Endothelial cell of umbilical vein (primary cell): ENCODE data around the gene GALNT12. TPM values are rescaled to one million over a fixed set of nuclear protein-coding genes. Genes with fewer than 3 reads are reported as not detected.

Experiments
- BruUV-seq: library from RNA; stranded (reverse); fragments of 400-500 nt; replicated peaks from 2 replicates; lab custom pipeline; 2021; lab: Mats Ljungman, UMichigan
- CTCF ChIA-PET: fragments of 300-600, 350-600 bp; sonication (Branson Sonifier 250); formaldehyde crosslinking; loops from one replicate; lab custom pipeline; 2021; ENCODE audit warnings: antibody characterized with exemption, inconsistent platforms; lab: Charles Lee
- POLR2A ChIA-PET: fragments of 300-600, 350-600 bp; sonication (Branson Sonifier 250); formaldehyde crosslinking; loops from one replicate; lab custom pipeline; 2021; ENCODE audit warnings: antibody characterized with exemption, inconsistent platforms; lab: Charles Lee
- DNase-seq: peaks from one replicate; pipeline ENCODE4 v3.0.0-alpha.2; 2011; ENCODE audit warnings: low read depth, low spot score
- FAIRE-seq: peaks from 2 replicates; lab custom pipeline; 2011; peaks lifted over from hg19 to GRCh38; lab: Jason Lieb, UNC
- H2AFZ ChIP-seq: 2 replicates; pipeline ENCODE4 v1.6.0; 2012; ENCODE audit warnings: low read depth, low read length, control low read depth, inconsistent platforms
- H3K27ac ChIP-seq: 2 replicates; pipeline ENCODE4 v1.5.1; 2011; ENCODE audit warnings: low read depth, mild to moderate bottlenecking, control low read depth, low read length, moderate library complexity; ENCODE audit not compliant: insufficient read depth
- H3K27me3 ChIP-seq, 2 experiments: 2 replicates each; pipeline versions ENCODE4 v1.6.0 to v1.6.1; 2011; ENCODE audit warnings: low read length in 2 of 2, mixed read lengths in 1 of 2; ENCODE audit not compliant: control insufficient read depth in 2 of 2, insufficient read depth in 2 of 2
- H3K36me3 ChIP-seq, 2 experiments: 2 replicates in 1 of 2; 3 replicates in 1 of 2; pipeline ENCODE4 v1.5.1; 2011; ENCODE audit warnings: low read length in 2 of 2, mild to moderate bottlenecking in 1 of 2, moderate library complexity in 1 of 2; ENCODE audit not compliant: control insufficient read depth in 2 of 2, insufficient read depth in 2 of 2; ENCODE audit errors: extremely low read depth in 1 of 2
- H3K4me1 ChIP-seq: 3 replicates; pipeline ENCODE4 v1.5.1; 2011; ENCODE audit warnings: mild to moderate bottlenecking, low read length; ENCODE audit not compliant: control insufficient read depth, insufficient read depth; ENCODE audit errors: extremely low read depth
- H3K4me2 ChIP-seq: 2 replicates; pipeline ENCODE4 v1.6.1; 2011; ENCODE audit warnings: low read length, control low read depth, mixed read lengths; ENCODE audit not compliant: insufficient read depth
- H3K4me3 ChIP-seq, 3 experiments: fragments of 200-600 bp in 1 of 3; sonication (generic), shearing (Covaris generic) in 1 of 3; replicated peaks in 1 of 3; 2 replicates each; pipeline ENCODE4 v1.5.1; 2011 to 2016; ENCODE audit warnings: control low read depth in 3 of 3, low read length in 3 of 3, mild to moderate bottlenecking in 2 of 3, inconsistent platforms in 1 of 3, low read depth in 1 of 3, moderate library complexity in 1 of 3; ENCODE audit not compliant: insufficient read depth in 1 of 3
- H3K79me2 ChIP-seq: 2 replicates; pipeline ENCODE4 v1.6.0; 2012; ENCODE audit warnings: low read length, inconsistent platforms; ENCODE audit not compliant: control insufficient read depth, insufficient read depth
- H3K9ac ChIP-seq: replicated peaks from 2 replicates; pipeline ENCODE3; 2011; ENCODE audit warnings: low read length, control low read depth; ENCODE audit not compliant: insufficient read depth; ENCODE audit errors: extremely low read depth
- H3K9me1 ChIP-seq: replicated peaks from 3 replicates; pipeline ENCODE4 v1.6.0; 2011; ENCODE audit warnings: mild to moderate bottlenecking, low read length; ENCODE audit not compliant: control insufficient read depth, insufficient read depth; ENCODE audit errors: extremely low read depth
- H3K9me3 ChIP-seq: replicated peaks from 2 replicates; pipeline ENCODE4 v1.5.1; 2012; ENCODE audit warnings: low read length, inconsistent platforms; ENCODE audit not compliant: control insufficient read depth, insufficient read depth
- H4K20me1 ChIP-seq: replicated peaks from 2 replicates; pipeline ENCODE3; 2011; ENCODE audit warnings: mild to moderate bottlenecking, low read length; ENCODE audit not compliant: control insufficient read depth, insufficient read depth; ENCODE audit errors: extremely low read depth
- EZH2 ChIP-seq: IDR thresholded peaks from 2 replicates; pipeline ENCODE4 v1.6.1; 2012; ENCODE audit warnings: borderline replicate concordance, low read depth, mild to moderate bottlenecking, moderate library complexity, low read length, inconsistent platforms; ENCODE audit not compliant: severe bottlenecking
- GATA2 ChIP-seq: IDR thresholded peaks from 2 replicates; pipeline ENCODE4 v1.7.0; 2011; ENCODE audit warnings: low read depth, mild to moderate bottlenecking, moderate library complexity, mixed read lengths, low read length; ENCODE audit not compliant: insufficient read length, insufficient read depth
- JUN ChIP-seq: IDR thresholded peaks from 2 replicates; pipeline ENCODE4 v1.6.1; 2011; ENCODE audit warnings: borderline replicate concordance, low read depth; ENCODE audit not compliant: insufficient read length, insufficient read depth
- POLR2AphosphoS5 ChIP-seq: IDR thresholded peaks from 2 replicates; pipeline ENCODE4 v1.6.1; 2012; ENCODE audit warnings: low read depth, mild to moderate bottlenecking, control low read depth, low read length, moderate library complexity; ENCODE audit not compliant: insufficient read depth
- dilution Hi-C: fragments of 300-500 bp; cut with MboI; formaldehyde crosslinking; loops from one replicate; pipeline ENCODE4 v1.15.0; 2019; ENCODE audit warnings: low sequenced_read_pairs; ENCODE audit not compliant: extremely low pct_ligation_motif_present
- intact Hi-C: fragments of 100-400 bp; cut with micrococcal nuclease; formaldehyde crosslinking; loops from one replicate; pipeline ENCODE4 v1.10.0; 2022
- polyA plus RNA-seq, 4 experiments: library from polyadenylated mRNA; depleted of rRNA in 3 of 4; stranded (reverse) in 3 of 4; unstranded in 1 of 4; fragments of >200 nt; gene quantifications; 2 replicates each; pipeline versions ENCODE4 v1.2.1 to v1.2.3, GENCODE V29; 2011 to 2012; ENCODE audit warnings: missing spikeins in 1 of 4
- total RNA-seq: library from RNA; stranded (reverse); gene quantifications from 2 replicates; pipeline ENCODE4 v1.2.3, GENCODE V29; 2021
- TF ChIP-seq, protein P1 (sequence below), 2 donors: IDR thresholded peaks; 1 replicate in 1 of 2; 2 replicates in 1 of 2; pipeline ENCODE4 v1.5.1; 2011; ENCODE audit warnings: low read length in 2 of 2, mild to moderate bottlenecking in 2 of 2, moderate library complexity in 2 of 2, control low read depth in 1 of 2, inconsistent platforms in 1 of 2, low read depth in 1 of 2; ENCODE audit not compliant: insufficient read depth in 1 of 2; ENCODE audit errors: extremely low read depth in 1 of 2

The GALNT12 gene
- total and polyA plus RNA-seq, 2 donors (not counting 3 experiments of a cell fraction or from before 2014, with no cell fraction given): 0.26 to 0.44 TPM

DNA sequence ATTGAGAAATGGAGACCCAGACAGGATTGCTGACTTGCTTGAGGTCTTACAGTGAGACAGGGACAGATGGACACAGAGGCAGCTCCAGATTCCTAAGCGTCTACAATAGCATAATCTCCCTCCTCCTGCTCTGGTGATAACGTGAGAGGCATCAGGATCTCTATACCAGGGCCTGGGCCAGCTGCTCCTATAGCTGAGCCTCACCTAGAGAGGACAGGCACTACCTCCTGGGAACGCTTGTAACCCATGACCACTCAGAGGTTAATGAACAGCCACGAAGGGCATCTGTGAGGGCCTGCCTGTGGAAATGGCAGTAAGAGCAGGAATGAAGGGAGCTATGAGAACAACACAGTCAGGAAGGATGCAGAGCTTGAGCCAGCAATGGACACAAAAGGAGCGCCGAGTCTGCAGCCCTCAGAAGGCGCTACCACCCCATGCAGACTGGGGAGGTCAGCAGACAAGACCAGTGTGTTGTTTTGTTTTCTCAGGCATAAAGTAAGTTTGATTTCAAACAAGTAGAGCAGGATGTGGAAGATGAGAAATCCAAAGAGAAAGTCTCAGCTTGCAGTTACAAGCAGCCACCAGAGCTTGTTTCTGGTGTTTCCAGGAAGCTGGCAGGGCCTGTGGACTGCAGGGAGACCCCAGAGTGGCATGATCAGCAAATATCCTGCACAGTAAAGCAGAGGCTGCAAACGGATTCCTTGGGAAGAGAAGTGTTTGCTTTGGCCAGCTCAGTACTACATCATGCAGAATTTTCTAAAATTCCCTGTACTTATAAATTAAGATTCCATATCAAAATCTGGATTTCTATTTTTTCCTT is 28.5 kb upstream of the GALNT12 start:
- H4K20me1 ChIP-seq: no peaks in the 10 kb centered on the region
- no peaks in the 10 kb centered on the region for H3K9me3 ChIP-seq
- peak; percentile 78 for FAIRE-seq
- H3K9me1 ChIP-seq: no peaks in the 10 kb centered on the region
- peak overlapping the region; percentile 4 for H3K27ac ChIP-seq
- intact Hi-C loops: no loop called here
- H3K36me3 ChIP-seq: peaks cover 0 to 2% of the 10 kb centered on the region in 2 experiments
- no peak overlapping the region for H3K4me2 ChIP-seq
- H3K27me3 ChIP-seq: no peaks in the 10 kb centered on the region
- CTCF ChIA-PET: interaction anchor here (0.8 to 1.7 kb wide), 14 partner anchors 10 to 523 kb away, joined by 3 to 27 read pairs (median 4); partner anchors contain the start of gene TBC1D2
- TF ChIP-seq GATA2: no peak
- TF ChIP-seq, protein P1, sequence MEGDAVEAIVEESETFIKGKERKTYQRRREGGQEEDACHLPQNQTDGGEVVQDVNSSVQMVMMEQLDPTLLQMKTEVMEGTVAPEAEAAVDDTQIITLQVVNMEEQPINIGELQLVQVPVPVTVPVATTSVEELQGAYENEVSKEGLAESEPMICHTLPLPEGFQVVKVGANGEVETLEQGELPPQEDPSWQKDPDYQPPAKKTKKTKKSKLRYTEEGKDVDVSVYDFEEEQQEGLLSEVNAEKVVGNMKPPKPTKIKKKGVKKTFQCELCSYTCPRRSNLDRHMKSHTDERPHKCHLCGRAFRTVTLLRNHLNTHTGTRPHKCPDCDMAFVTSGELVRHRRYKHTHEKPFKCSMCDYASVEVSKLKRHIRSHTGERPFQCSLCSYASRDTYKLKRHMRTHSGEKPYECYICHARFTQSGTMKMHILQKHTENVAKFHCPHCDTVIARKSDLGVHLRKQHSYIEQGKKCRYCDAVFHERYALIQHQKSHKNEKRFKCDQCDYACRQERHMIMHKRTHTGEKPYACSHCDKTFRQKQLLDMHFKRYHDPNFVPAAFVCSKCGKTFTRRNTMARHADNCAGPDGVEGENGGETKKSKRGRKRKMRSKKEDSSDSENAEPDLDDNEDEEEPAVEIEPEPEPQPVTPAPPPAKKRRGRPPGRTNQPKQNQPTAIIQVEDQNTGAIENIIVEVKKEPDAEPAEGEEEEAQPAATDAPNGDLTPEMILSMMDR (IDR thresholded peaks at IDR 0.05; ENCODE audit: extremely low read depth in 1 of 2, insufficient read depth in 1 of 2, low read depth in 1 of 2, low read length in 2 of 2): peak in 1 of 2 donors; percentile 24
- H2AFZ ChIP-seq: peak overlapping the region; percentile 23
- BruUV-seq: no TSS peak
- POLR2A ChIA-PET: no interaction called here
- dilution Hi-C loops: no loop called here
- H3K9ac ChIP-seq: no peak overlapping the region
- no peak overlapping the region for H3K4me3 ChIP-seq
- no peaks in the 10 kb centered on the region for H3K79me2 ChIP-seq
- DNase-seq: peak; percentile 94
- peaks cover 10% of the 10 kb centered on the region for H3K4me1 ChIP-seq

- H3K79me2 ChIP-seq: no peaks in the 10 kb centered on the region
- ChIA-PET CTCF (no interaction called here), POLR2A (no interaction called here)
- peaks cover 10% of the 10 kb centered on the region for H3K4me1 ChIP-seq
- no peak overlapping the region for H3K4me3 ChIP-seq
- no peaks in the 10 kb centered on the region for H4K20me1 ChIP-seq
- no peak overlapping the region for H3K27ac ChIP-seq
- no TSS peak for BruUV-seq
- H3K9me3 ChIP-seq: no peaks in the 10 kb centered on the region
- intact Hi-C loops: no loop called here
- H3K9ac ChIP-seq: no peak overlapping the region
- H3K4me2 ChIP-seq: no peak overlapping the region
- H3K9me1 ChIP-seq: no peaks in the 10 kb centered on the region
- no peak for DNase-seq
- peaks cover 0 to 2% of the 10 kb centered on the region in 2 experiments for H3K36me3 ChIP-seq
- no peaks in the 10 kb centered on the region for H3K27me3 ChIP-seq
- FAIRE-seq: peak; percentile 43
- no peak overlapping the region for H2AFZ ChIP-seq
- TF ChIP-seq POLR2AphosphoS5 (no peak), JUN (no peak), EZH2 (no peak)
- TF ChIP-seq, protein P1 (IDR thresholded peaks at IDR 0.05; ENCODE audit: extremely low read depth in 1 of 2, insufficient read depth in 1 of 2, low read depth in 1 of 2, low read length in 2 of 2): no peak
- dilution Hi-C loops: no loop called here
Observed at GRCh38 chr9:98780059-98780749, 27.3 kb upstream of the GALNT12 start.
